HG03457 (cell line): ENCODE results near the gene PTPRH.

Experiments used
- ATAC-seq: cut with Tn5 transposase; IDR thresholded peaks from one replicate; pipeline ENCODE4 v1.9.1; 2021; ENCODE audit warnings: moderate number of reproducible peaks; ENCODE audit not compliant: unreplicated experiment

The PTPRH gene

GRCh38 chr19:55133639-55134444 lies 75.5 kb downstream of the PTPRH start:
- no peak for ATAC-seq

GRCh38 chr19:55132453-55133129 lies 76.7 kb downstream of the PTPRH start:
- no peak for ATAC-seq

- no peak for ATAC-seq
Measured at GRCh38 chr19:55131421-55131820, 77.9 kb downstream of the PTPRH start.
